Neural cell (in vitro differentiated cells): Measurements from ENCODE around the gene HSPA1A.

ENCODE experiments used
- EP300 ChIP-seq: fragments of 450-650 bp; conservative IDR thresholded peaks from 2 replicates; pipeline ENCODE4 v1.6.1; 2014; ENCODE audit warnings: antibody characterized with exemption, mild to moderate bottlenecking, moderate library complexity; ENCODE audit not compliant: poor library complexity, severe bottlenecking
- EZH2 ChIP-seq: fragments of 200-600, 300-800 bp; shearing (Covaris generic), sonication (generic); IDR thresholded peaks from 2 replicates; pipeline ENCODE4 v1.6.1; 2014; ENCODE audit warnings: antibody characterized with exemption, low read length, borderline replicate concordance, mild to moderate bottlenecking; ENCODE audit not compliant: insufficient read depth, poor library complexity, severe bottlenecking
- MXI1 ChIP-seq: fragments of 450-650 bp; conservative IDR thresholded peaks from 2 replicates; pipeline ENCODE4 v1.6.1; 2014; ENCODE audit warnings: antibody characterized with exemption, mild to moderate bottlenecking; ENCODE audit not compliant: poor library complexity, severe bottlenecking
- POLR2AphosphoS5 ChIP-seq: IDR thresholded peaks from 2 replicates; pipeline ENCODE4 v1.6.1; 2012
- RAD21 ChIP-seq: fragments of 450-650 bp; conservative IDR thresholded peaks from 2 replicates; pipeline ENCODE4 v1.6.1; 2014; ENCODE audit warnings: antibody characterized with exemption, mild to moderate bottlenecking, moderate library complexity
- SMC3 ChIP-seq: fragments of 450-650 bp; conservative IDR thresholded peaks from 2 replicates; pipeline ENCODE4 v1.6.1; 2014; ENCODE audit warnings: antibody characterized with exemption, mild to moderate bottlenecking, moderate library complexity; ENCODE audit not compliant: poor library complexity
- TF ChIP-seq, protein P1 (sequence below): fragments of 450-650 bp; IDR thresholded peaks from 2 replicates; pipeline ENCODE4 v1.5.1; 2014; ENCODE audit warnings: antibody characterized with exemption, mild to moderate bottlenecking, moderate library complexity; ENCODE audit not compliant: poor library complexity, severe bottlenecking
- TF ChIP-seq, protein P2 (sequence below): IDR thresholded peaks from 2 replicates; pipeline ENCODE4 v1.6.1; 2012; ENCODE audit warnings: borderline replicate concordance

DNA sequence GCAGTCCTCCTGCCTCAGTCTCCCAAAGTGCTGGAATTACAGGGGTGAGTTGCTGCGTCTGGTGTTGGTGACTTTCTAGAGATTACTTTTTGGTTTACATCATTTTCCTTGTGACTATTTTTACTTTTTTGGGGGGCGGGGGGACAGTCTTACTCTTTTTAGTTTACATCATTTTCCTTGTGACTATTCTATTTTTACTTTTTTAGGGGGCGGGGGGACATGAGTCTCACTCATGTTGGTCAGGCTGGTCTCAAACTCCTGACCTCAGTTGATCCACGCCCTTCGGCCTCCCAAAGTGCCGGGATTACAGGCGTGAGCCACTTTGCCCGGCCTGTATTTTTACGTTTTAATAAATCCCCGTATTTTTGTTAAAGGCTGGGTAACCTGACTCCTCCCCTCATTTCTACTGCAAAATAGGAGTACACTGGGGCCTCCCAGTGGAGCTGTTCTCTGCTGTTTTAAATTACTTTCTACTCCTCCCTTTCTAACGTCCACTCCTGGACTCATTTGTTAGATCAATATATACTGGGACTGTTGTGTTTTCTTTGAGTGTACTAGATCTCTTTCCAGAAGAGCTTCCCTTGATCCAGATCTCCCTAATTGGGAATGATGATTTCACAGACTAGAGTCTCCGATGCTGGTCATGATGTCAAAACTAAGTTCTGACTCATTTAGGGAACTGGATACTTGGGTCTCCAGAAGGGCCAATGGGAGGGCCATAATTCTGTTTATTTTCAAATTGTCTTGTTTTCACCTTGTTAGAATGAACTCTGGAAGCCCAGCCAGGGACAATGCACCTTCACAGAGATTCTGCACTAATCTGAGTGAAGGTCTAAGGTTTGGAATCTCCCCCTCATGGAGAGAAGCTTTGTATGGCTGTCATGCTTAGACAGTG lies 21.4 kb downstream of the HSPA1A start:
- TF ChIP-seq, protein P1, sequence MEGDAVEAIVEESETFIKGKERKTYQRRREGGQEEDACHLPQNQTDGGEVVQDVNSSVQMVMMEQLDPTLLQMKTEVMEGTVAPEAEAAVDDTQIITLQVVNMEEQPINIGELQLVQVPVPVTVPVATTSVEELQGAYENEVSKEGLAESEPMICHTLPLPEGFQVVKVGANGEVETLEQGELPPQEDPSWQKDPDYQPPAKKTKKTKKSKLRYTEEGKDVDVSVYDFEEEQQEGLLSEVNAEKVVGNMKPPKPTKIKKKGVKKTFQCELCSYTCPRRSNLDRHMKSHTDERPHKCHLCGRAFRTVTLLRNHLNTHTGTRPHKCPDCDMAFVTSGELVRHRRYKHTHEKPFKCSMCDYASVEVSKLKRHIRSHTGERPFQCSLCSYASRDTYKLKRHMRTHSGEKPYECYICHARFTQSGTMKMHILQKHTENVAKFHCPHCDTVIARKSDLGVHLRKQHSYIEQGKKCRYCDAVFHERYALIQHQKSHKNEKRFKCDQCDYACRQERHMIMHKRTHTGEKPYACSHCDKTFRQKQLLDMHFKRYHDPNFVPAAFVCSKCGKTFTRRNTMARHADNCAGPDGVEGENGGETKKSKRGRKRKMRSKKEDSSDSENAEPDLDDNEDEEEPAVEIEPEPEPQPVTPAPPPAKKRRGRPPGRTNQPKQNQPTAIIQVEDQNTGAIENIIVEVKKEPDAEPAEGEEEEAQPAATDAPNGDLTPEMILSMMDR: no peak
- TF ChIP-seq POLR2AphosphoS5 (no peak), SMC3 (no peak), EZH2 (no peak), RAD21 (no peak), EP300 (no peak), MXI1 (no peak)
- TF ChIP-seq, protein P2, sequence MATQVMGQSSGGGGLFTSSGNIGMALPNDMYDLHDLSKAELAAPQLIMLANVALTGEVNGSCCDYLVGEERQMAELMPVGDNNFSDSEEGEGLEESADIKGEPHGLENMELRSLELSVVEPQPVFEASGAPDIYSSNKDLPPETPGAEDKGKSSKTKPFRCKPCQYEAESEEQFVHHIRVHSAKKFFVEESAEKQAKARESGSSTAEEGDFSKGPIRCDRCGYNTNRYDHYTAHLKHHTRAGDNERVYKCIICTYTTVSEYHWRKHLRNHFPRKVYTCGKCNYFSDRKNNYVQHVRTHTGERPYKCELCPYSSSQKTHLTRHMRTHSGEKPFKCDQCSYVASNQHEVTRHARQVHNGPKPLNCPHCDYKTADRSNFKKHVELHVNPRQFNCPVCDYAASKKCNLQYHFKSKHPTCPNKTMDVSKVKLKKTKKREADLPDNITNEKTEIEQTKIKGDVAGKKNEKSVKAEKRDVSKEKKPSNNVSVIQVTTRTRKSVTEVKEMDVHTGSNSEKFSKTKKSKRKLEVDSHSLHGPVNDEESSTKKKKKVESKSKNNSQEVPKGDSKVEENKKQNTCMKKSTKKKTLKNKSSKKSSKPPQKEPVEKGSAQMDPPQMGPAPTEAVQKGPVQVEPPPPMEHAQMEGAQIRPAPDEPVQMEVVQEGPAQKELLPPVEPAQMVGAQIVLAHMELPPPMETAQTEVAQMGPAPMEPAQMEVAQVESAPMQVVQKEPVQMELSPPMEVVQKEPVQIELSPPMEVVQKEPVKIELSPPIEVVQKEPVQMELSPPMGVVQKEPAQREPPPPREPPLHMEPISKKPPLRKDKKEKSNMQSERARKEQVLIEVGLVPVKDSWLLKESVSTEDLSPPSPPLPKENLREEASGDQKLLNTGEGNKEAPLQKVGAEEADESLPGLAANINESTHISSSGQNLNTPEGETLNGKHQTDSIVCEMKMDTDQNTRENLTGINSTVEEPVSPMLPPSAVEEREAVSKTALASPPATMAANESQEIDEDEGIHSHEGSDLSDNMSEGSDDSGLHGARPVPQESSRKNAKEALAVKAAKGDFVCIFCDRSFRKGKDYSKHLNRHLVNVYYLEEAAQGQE: no peak
